ENCODE measurements around the gene PITPNC1.

Gene PITPNC1

GRCh38 chr17:67615011-67615561 lies 238.0 kb downstream of the PITPNC1 start:
- TF ChIP-seq CTCF (IDR thresholded peaks at IDR 0.05; ENCODE audit: borderline replicate concordance, control extremely low read depth, extremely low read depth, insufficient read depth, missing control alignments) = no peak
- no peak for DNase-seq (ENCODE audit: low spot score)
- in situ Hi-C loops (cut with MboI; ENCODE audit: low sequenced_read_pairs, unreplicated experiment) = no loop called here

GRCh38 chr17:67615736-67616135 lies 238.7 kb downstream of the PITPNC1 start:
- DNase-seq (ENCODE audit: low spot score) = no peak
- in situ Hi-C loops (cut with MboI; ENCODE audit: low sequenced_read_pairs, unreplicated experiment) = no loop called here

GRCh38 chr17:67617304-67617899 lies 240.3 kb downstream of the PITPNC1 start:
- in situ Hi-C loops (cut with MboI; ENCODE audit: low sequenced_read_pairs, unreplicated experiment) = no loop called here
- no peak for DNase-seq (ENCODE audit: low spot score)
- no peak for TF ChIP-seq CTCF (IDR thresholded peaks at IDR 0.05; ENCODE audit: borderline replicate concordance, control extremely low read depth, extremely low read depth, insufficient read depth, missing control alignments)

More at GRCh38 chr17:67615736-67616135, 238.7 kb downstream of the PITPNC1 start:
- no peak for TF ChIP-seq CTCF (IDR thresholded peaks at IDR 0.05; ENCODE audit: borderline replicate concordance, control extremely low read depth, extremely low read depth, insufficient read depth, missing control alignments)

GRCh38 chr17:67619555-67619954 lies 242.5 kb downstream of the PITPNC1 start:
- no peak for DNase-seq (ENCODE audit: low spot score)

GRCh38 chr17:67620088-67620487 lies 243.0 kb downstream of the PITPNC1 start:
- no peak for TF ChIP-seq CTCF (IDR thresholded peaks at IDR 0.05; ENCODE audit: borderline replicate concordance, control extremely low read depth, extremely low read depth, insufficient read depth, missing control alignments)
- no peak for DNase-seq (ENCODE audit: low spot score)
- in situ Hi-C loops (cut with MboI; ENCODE audit: low sequenced_read_pairs, unreplicated experiment) = no loop called here

More at GRCh38 chr17:67619555-67619954, 242.5 kb downstream of the PITPNC1 start:
- TF ChIP-seq CTCF (IDR thresholded peaks at IDR 0.05; ENCODE audit: borderline replicate concordance, control extremely low read depth, extremely low read depth, insufficient read depth, missing control alignments) = no peak
- in situ Hi-C loops (cut with MboI; ENCODE audit: low sequenced_read_pairs, unreplicated experiment) = no loop called here

- DNase-seq (ENCODE audit: low spot score) = no peak
- in situ Hi-C loops (cut with MboI; ENCODE audit: low sequenced_read_pairs, unreplicated experiment) = no loop called here
- no peak for TF ChIP-seq CTCF (IDR thresholded peaks at IDR 0.05; ENCODE audit: borderline replicate concordance, control extremely low read depth, extremely low read depth, insufficient read depth, missing control alignments)
These were observed 243.6 kb downstream of the PITPNC1 start for GRCh38 chr17:67620636-67621035.
